ENCODE measurements around the gene UBXN2A. TPM values are rescaled to one million over a fixed set of nuclear protein-coding genes. Genes with fewer than 3 reads are reported as not detected.
A peak's percentile ranks its signal among the peaks of the same experiment; 100 is the strongest.

Gene UBXN2A
- total and polyA plus RNA-seq, 2 experiments from 2014 or later: 17.2 to 18.0 TPM

GRCh38 chr2:24008672-24009366 lies 68.6 kb downstream of the UBXN2A start:
- no peaks in the 10 kb centered on the region for H3K9me3 ChIP-seq (ENCODE audit: low read depth)
- H3K79me2 ChIP-seq (ENCODE audit: insufficient read depth): no peaks in the 10 kb centered on the region
- no peaks in the 10 kb centered on the region; the same call in 1 of the 2 replicates for H3K27me3 ChIP-seq (replicated peaks; ENCODE audit: insufficient read depth)
- in situ Hi-C loops (cut with MboI): no loop called here
- no peak overlapping the region for H3K9ac ChIP-seq
- no peaks in the 10 kb centered on the region for H3K9me2 ChIP-seq (ENCODE audit: insufficient read depth)
- no peaks in the 10 kb centered on the region for H3K4me1 ChIP-seq (ENCODE audit: insufficient read depth)
- no peak for DNase-seq
- TF ChIP-seq EZH2phosphoT487 (IDR thresholded peaks at IDR 0.05; ENCODE audit: insufficient read depth, low read depth): no peak
- TF ChIP-seq EZH2 (IDR thresholded peaks at IDR 0.05; ENCODE audit: insufficient read depth, poor library complexity, severe bottlenecking): no peak
- H3K36me3 ChIP-seq (ENCODE audit: low read depth): no peaks in the 10 kb centered on the region
- no peak overlapping the region for H3K4me2 ChIP-seq (ENCODE audit: unreplicated experiment)
- no peaks in the 10 kb centered on the region for H4K20me1 ChIP-seq (ENCODE audit: insufficient read depth)
- H3F3A ChIP-seq (ENCODE audit: insufficient read depth): no peaks in the 10 kb centered on the region
- no peak overlapping the region for H3K27ac ChIP-seq
- no peak overlapping the region for H3K4me3 ChIP-seq
- H2AFZ ChIP-seq: no peak overlapping the region
- WGBS, 2 experiments (ENCODE audit: low coverage in 1 of 2, low lambda C conversion rate in 2 of 2, missing lambda C conversion rate in 2 of 2): 77 to 80% methylated on average over 11 to 13 of the region's 13 CpGs

- H3K36me3 ChIP-seq (ENCODE audit: low read depth): no peaks in the 10 kb centered on the region
- no peaks in the 10 kb centered on the region for H4K20me1 ChIP-seq (ENCODE audit: insufficient read depth)
- no peaks in the 10 kb centered on the region for H3K9me2 ChIP-seq (ENCODE audit: insufficient read depth)
- H3K27ac ChIP-seq: no peak overlapping the region
- 72 to 73% methylated on average over 9 of the region's 9 CpGs for WGBS, 2 experiments (ENCODE audit: low coverage in 1 of 2, low lambda C conversion rate in 2 of 2, missing lambda C conversion rate in 2 of 2)
- TF ChIP-seq EZH2phosphoT487 (IDR thresholded peaks at IDR 0.05; ENCODE audit: insufficient read depth, low read depth) (no peak), EZH2 (IDR thresholded peaks at IDR 0.05; ENCODE audit: insufficient read depth, poor library complexity, severe bottlenecking) (no peak)
- no peak overlapping the region for H3K9ac ChIP-seq
- no peaks in the 10 kb centered on the region for H3K4me1 ChIP-seq (ENCODE audit: insufficient read depth)
- peak overlapping the region; percentile 68 for H3K4me3 ChIP-seq
- no peaks in the 10 kb centered on the region for H3K79me2 ChIP-seq (ENCODE audit: insufficient read depth)
- H2AFZ ChIP-seq: peak overlapping the region; percentile 64; the same call in 1 of the 2 replicates
- H3K4me2 ChIP-seq (ENCODE audit: unreplicated experiment): peak overlapping the region; percentile 73
- no peak for DNase-seq
- in situ Hi-C loops (cut with MboI): no loop called here
- H3F3A ChIP-seq (ENCODE audit: insufficient read depth): no peaks in the 10 kb centered on the region
- no peaks in the 10 kb centered on the region for H3K9me3 ChIP-seq (ENCODE audit: low read depth)
- H3K27me3 ChIP-seq (replicated peaks; ENCODE audit: insufficient read depth): no peaks in the 10 kb centered on the region; the same call in 1 of the 2 replicates
Observed at GRCh38 chr2:24009367-24009679, 69.1 kb downstream of the UBXN2A start.

DNA sequence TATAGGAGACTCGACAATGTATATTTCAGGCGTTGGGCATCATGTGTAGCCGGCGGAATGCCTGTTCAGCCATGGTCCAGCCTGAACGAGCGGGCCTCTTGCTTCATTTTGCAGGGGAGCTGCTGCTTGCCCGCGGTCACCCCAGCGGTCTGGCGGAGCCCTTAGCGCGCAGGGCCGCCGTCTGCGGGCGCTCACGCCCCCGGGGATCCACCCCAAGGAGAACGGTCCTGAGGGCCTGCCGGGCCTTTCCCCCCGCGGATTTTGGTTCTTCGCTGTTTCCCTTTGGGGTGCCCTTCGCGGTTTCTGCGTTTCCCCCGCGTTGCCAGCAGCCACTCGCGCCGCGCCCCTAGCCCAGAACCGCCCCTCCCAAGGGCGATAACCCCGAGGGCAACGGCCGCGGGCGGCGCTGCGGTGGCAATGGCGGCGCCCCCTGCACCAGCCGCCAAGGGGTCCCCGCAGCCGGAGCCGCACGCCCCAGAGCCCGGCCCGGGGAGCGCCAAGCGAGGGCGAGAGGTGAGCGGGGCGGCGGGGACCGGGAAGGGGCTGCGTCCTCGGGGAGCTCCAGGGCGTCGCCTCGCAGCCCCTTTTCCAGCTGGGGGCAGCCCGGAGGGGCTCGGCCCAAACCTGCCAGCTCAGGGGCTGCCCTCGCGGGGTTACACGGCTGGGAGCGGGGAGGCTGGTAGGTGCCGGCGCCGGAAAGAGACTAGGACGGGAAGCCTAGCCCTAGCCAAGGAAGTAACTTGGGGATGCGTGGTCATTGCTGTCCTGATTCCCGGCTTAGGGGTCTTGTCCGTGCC lies 69.6 kb downstream of the UBXN2A start, which contains the start of gene MFSD2B:
Gene MFSD2B, plus strand, starts transcription at position 406 of the 797 bp plus-strand sequence. Its CDS starts 12 bp downstream, at position 418.
- peak within 1 kb of the TSS; percentile 43; the same call in 1 of the 2 replicates for H3K9ac ChIP-seq
- no peaks in the 10 kb centered on the region for H3K36me3 ChIP-seq (ENCODE audit: low read depth)
- WGBS, 2 experiments (ENCODE audit: low coverage in 1 of 2, low lambda C conversion rate in 2 of 2, missing lambda C conversion rate in 2 of 2): 5 to 6% methylated on average over 58 to 66 of the region's 75 CpGs
- peak within 1 kb of the TSS; percentile 68 for H3K4me3 ChIP-seq
- TF ChIP-seq EZH2phosphoT487 (IDR thresholded peaks at IDR 0.05; ENCODE audit: insufficient read depth, low read depth) (no peak), EZH2 (IDR thresholded peaks at IDR 0.05; ENCODE audit: insufficient read depth, poor library complexity, severe bottlenecking) (no peak)
- DNase-seq: peak; percentile 49
- no peaks in the 10 kb centered on the region for H3K9me3 ChIP-seq (ENCODE audit: low read depth)
- peak within 1 kb of the TSS; percentile 73 for H3K4me2 ChIP-seq (ENCODE audit: unreplicated experiment)
- H2AFZ ChIP-seq: peak within 1 kb of the TSS; percentile 64
- no peak within 1 kb of the TSS for H3K27ac ChIP-seq
- H3K27me3 ChIP-seq (replicated peaks; ENCODE audit: insufficient read depth): no peaks in the 10 kb centered on the region; the same call in 1 of the 2 replicates
- peaks cover 1% of the 10 kb centered on the region; the same call in 1 of the 2 replicates for H3K4me1 ChIP-seq (ENCODE audit: insufficient read depth)
- no peaks in the 10 kb centered on the region for H3K9me2 ChIP-seq (ENCODE audit: insufficient read depth)
- H3K79me2 ChIP-seq (ENCODE audit: insufficient read depth): no peaks in the 10 kb centered on the region
- H4K20me1 ChIP-seq (ENCODE audit: insufficient read depth): no peaks in the 10 kb centered on the region
- H3F3A ChIP-seq (ENCODE audit: insufficient read depth): no peaks in the 10 kb centered on the region
- in situ Hi-C loops (cut with MboI): no loop called here

GRCh38 chr2:24010477-24011249 lies 70.4 kb downstream of the UBXN2A start:
- Histone ChIP-seq H4K20me1 (ENCODE audit: insufficient read depth) (no peaks in the 10 kb centered on the region), H3K4me2 (ENCODE audit: unreplicated experiment) (peak overlapping the region; percentile 73), H3K9me2 (ENCODE audit: insufficient read depth) (no peaks in the 10 kb centered on the region), H3K27me3 (replicated peaks; ENCODE audit: insufficient read depth) (no peaks in the 10 kb centered on the region; the same call in 1 of the 2 replicates), H3K36me3 (ENCODE audit: low read depth) (no peaks in the 10 kb centered on the region), H3K4me3 (peak overlapping the region; percentile 68), H3K27ac (no peak overlapping the region), H3K4me1 (ENCODE audit: insufficient read depth) (peaks cover 8% of the 10 kb centered on the region), H2AFZ (peak overlapping the region; percentile 64), H3K9me3 (ENCODE audit: low read depth) (no peaks in the 10 kb centered on the region), H3K9ac (no peak overlapping the region), H3F3A (ENCODE audit: insufficient read depth) (no peaks in the 10 kb centered on the region), H3K79me2 (ENCODE audit: insufficient read depth) (no peaks in the 10 kb centered on the region)
- DNase-seq: no peak
- in situ Hi-C loops (cut with MboI): no loop called here
- whole genome bisulfite sequencing, 2 experiments (ENCODE audit: low coverage in 1 of 2, low lambda C conversion rate in 2 of 2, missing lambda C conversion rate in 2 of 2): 69 to 72% methylated on average over 27 to 37 of the region's 37 CpGs
- no peak for TF ChIP-seq EZH2phosphoT487 (IDR thresholded peaks at IDR 0.05; ENCODE audit: insufficient read depth, low read depth)
- TF ChIP-seq EZH2 (IDR thresholded peaks at IDR 0.05; ENCODE audit: insufficient read depth, poor library complexity, severe bottlenecking): no peak

All from GM23248 (cell line).